ENCODE measurements around the gene NEK6.

- TF ChIP-seq USF2 (IDR thresholded peaks at IDR 0.05) (no peak), CTCF (IDR thresholded peaks at IDR 0.05) (no peak), ESRRA (IDR thresholded peaks at IDR 0.05; ENCODE audit: borderline replicate concordance, low read length) (no peak), E2F6 (IDR thresholded peaks at IDR 0.05; ENCODE audit: borderline replicate concordance, low read depth) (no peak), REST (IDR thresholded peaks at IDR 0.05) (no peak), JUN (IDR thresholded peaks at IDR 0.05) (peak; percentile 7 to 43; a peak in 2 of 5 replicates), POLR2A (IDR thresholded peaks at IDR 0.05; ENCODE audit: low read length) (no peak), RFX5 (IDR thresholded peaks at IDR 0.05) (no peak), RAD21 (conservative IDR thresholded peaks at IDR 0.05 in 1 of 2, IDR thresholded peaks at IDR 0.05 in 1 of 2) (no peak)
Observed at GRCh38 chr9:124285903-124286291, 28.1 kb downstream of the NEK6 start.
